Trophoblast cell (in vitro differentiated cells and primary cell): Measurements from ENCODE around the gene SLC7A6. TPM values are rescaled to one million over a fixed set of nuclear protein-coding genes. Genes with fewer than 3 reads are reported as not detected.
A peak's percentile ranks its signal among the peaks of the same experiment; 100 is the strongest.

Source experiments
- DNase-seq, 2 donors: peaks; one replicate each; pipeline ENCODE4 v3.0.0-alpha.2; 2016
- H2AFZ ChIP-seq: 2 replicates; pipeline ENCODE4 v1.6.1; 2013; ENCODE audit warnings: low read length, moderate library complexity, mild to moderate bottlenecking; ENCODE audit not compliant: insufficient read depth, poor library complexity
- H2AK5ac ChIP-seq: 2 replicates; pipeline ENCODE4 v1.6.1; 2013; ENCODE audit warnings: mild to moderate bottlenecking, low read length
- H2BK120ac ChIP-seq: 2 replicates; pipeline ENCODE4 v1.6.1; 2013; ENCODE audit warnings: low read length, mild to moderate bottlenecking, moderate library complexity; ENCODE audit not compliant: insufficient read depth, poor library complexity
- H2BK12ac ChIP-seq: 2 replicates; pipeline ENCODE4 v1.6.1; 2013; ENCODE audit warnings: mild to moderate bottlenecking, low read length, moderate library complexity
- H2BK5ac ChIP-seq: 2 replicates; pipeline ENCODE4 v1.6.1; 2013; ENCODE audit warnings: low read length, low read depth, moderate library complexity, mild to moderate bottlenecking; ENCODE audit not compliant: poor library complexity
- H3K14ac ChIP-seq: 2 replicates; pipeline ENCODE4 v1.6.1; 2013; ENCODE audit warnings: mild to moderate bottlenecking, low read length
- H3K18ac ChIP-seq: 2 replicates; pipeline ENCODE4 v1.6.1; 2013; ENCODE audit warnings: mild to moderate bottlenecking, low read length
- H3K23ac ChIP-seq: 2 replicates; pipeline ENCODE4 v1.6.1; 2013; ENCODE audit warnings: low read length
- H3K27ac ChIP-seq: 2 replicates; pipeline ENCODE4 v1.5.1; 2013; ENCODE audit warnings: low read depth, mild to moderate bottlenecking, inconsistent platforms, low read length, moderate library complexity
- H3K27me3 ChIP-seq: 2 replicates; pipeline ENCODE4 v1.6.1; 2013; ENCODE audit warnings: inconsistent platforms, mild to moderate bottlenecking, low read length, moderate library complexity; ENCODE audit not compliant: insufficient read depth
- H3K36me3 ChIP-seq, 2 experiments: 1 replicate in 1 of 2; 2 replicates in 1 of 2; pipeline ENCODE4 v1.6.1; 2013; ENCODE audit warnings: low read length in 2 of 2, mild to moderate bottlenecking in 2 of 2, moderate library complexity in 1 of 2; ENCODE audit not compliant: insufficient read depth in 2 of 2, control insufficient read depth in 1 of 2
- H3K4ac ChIP-seq: 2 replicates; pipeline ENCODE4 v1.6.1; 2013; ENCODE audit warnings: low read depth, mild to moderate bottlenecking, low read length, moderate library complexity
- H3K4me1 ChIP-seq, 2 experiments: 1 replicate in 1 of 2; 2 replicates in 1 of 2; pipeline ENCODE4 v1.6.1; 2013; ENCODE audit warnings: low read length in 2 of 2, mild to moderate bottlenecking in 2 of 2, moderate library complexity in 1 of 2; ENCODE audit not compliant: insufficient read depth in 2 of 2, control insufficient read depth in 1 of 2
- H3K4me2 ChIP-seq: 2 replicates; pipeline ENCODE4 v1.6.1; 2013; ENCODE audit warnings: inconsistent platforms, mild to moderate bottlenecking, low read length, moderate library complexity
- H3K4me3 ChIP-seq: 2 replicates; pipeline ENCODE4 v1.5.1; 2013; ENCODE audit warnings: mild to moderate bottlenecking, low read depth, low read length, inconsistent platforms
- H3K79me1 ChIP-seq: one replicate; pipeline ENCODE4 v1.6.1; 2013; ENCODE audit warnings: low read length
- H3K79me2 ChIP-seq: 2 replicates; pipeline ENCODE4 v1.6.1; 2013; ENCODE audit warnings: low read length, mild to moderate bottlenecking; ENCODE audit not compliant: control insufficient read depth, insufficient read depth, poor library complexity
- H3K9ac ChIP-seq: 2 replicates; pipeline ENCODE4 v1.6.1; 2013; ENCODE audit warnings: mild to moderate bottlenecking, low read length
- H3K9me3 ChIP-seq: 2 replicates; pipeline ENCODE4 v1.6.1; 2013; ENCODE audit warnings: low read depth, mild to moderate bottlenecking, control low read depth, inconsistent platforms, low read length; ENCODE audit not compliant: insufficient read depth
- H4K12ac ChIP-seq: 2 replicates; pipeline ENCODE4 v1.6.1; 2013; ENCODE audit warnings: low read depth, mild to moderate bottlenecking, low read length, moderate library complexity
- H4K8ac ChIP-seq: 2 replicates; pipeline ENCODE4 v1.6.1; 2013; ENCODE audit warnings: low read depth, mild to moderate bottlenecking, low read length, moderate library complexity
- H4K91ac ChIP-seq: one replicate; pipeline ENCODE4 v1.6.1; 2013; ENCODE audit warnings: low read depth, mild to moderate bottlenecking, low read length, moderate library complexity
- WGBS: extraction: QIAGEN DNeasy Blood & Tissue Kit; methylation state at CpG from one replicate; pipeline ENCODE4 v1.1.7; 2013; ENCODE audit warnings: missing lambda C conversion rate; ENCODE audit not compliant: insufficient read length, insufficient coverage; ENCODE audit errors: extremely low coverage; 5-methylcytosine and 5-hydroxymethylcytosine counted together
- polyA plus RNA-seq: library from polyadenylated mRNA; stranded (reverse); fragments of 200-250 nt; gene quantifications from 2 replicates; pipeline ENCODE4 v1.2.3, GENCODE V29; 2013

The SLC7A6 gene
- 65.1 and 75.5 TPM in 2 replicates for polyA plus RNA-seq

DNA sequence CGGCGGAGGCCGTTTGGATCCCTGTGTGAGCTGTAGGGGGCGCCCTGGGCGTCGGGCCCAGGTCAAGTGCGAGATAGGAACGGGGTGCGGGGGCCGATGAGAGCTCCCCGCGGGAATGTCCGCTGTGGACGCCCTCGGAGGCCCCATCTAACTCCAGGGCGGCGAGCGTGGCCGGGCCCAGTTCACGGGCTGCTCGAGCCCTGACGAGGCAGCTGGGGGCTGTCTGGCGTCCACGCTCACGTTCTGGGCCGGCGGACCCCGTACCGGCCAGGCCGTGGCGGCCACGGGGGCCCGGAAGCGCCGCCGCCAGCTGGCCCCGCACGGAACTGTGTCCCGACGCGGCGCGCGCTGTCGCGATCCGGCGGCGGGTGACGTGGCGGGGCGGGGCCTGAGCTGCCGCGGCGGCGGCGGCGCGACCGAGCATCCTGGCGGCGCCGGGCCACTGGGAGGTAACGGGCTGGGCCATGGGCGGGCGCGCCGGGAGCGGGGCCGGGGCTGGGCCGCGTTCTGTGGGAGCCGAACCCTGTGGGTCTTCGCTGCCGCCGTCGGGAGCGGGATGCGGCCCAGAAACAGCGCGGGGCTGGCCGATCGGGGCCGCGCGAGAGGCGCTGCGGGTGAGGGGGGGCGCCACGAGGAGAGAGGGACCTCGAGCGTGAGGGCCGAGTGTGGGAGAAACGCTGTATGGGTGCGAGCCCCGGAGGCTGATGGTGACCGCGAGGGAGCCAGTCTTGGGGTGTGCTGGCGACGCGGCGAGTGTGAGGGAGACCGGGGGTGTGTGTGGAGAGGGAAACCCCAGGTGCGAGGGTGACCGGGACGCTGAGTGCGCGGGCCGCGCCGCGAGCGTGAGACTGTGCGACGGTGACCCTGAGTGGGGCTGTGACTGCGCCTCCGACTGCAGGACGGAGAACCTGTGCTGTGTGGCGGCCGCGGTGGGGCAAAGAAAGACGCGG is at the start of gene SLC7A6:
Gene SLC7A6 (plus strand): TSS at position 399 of the 950 bp plus-strand sequence. CDS start 10,201 bp downstream, outside the sequence.
- peaks cover 4 to 15% of the 10 kb centered on the region in 2 experiments for H3K4me1 ChIP-seq
- peak; percentile 64 to 81 for DNase-seq

DNA sequence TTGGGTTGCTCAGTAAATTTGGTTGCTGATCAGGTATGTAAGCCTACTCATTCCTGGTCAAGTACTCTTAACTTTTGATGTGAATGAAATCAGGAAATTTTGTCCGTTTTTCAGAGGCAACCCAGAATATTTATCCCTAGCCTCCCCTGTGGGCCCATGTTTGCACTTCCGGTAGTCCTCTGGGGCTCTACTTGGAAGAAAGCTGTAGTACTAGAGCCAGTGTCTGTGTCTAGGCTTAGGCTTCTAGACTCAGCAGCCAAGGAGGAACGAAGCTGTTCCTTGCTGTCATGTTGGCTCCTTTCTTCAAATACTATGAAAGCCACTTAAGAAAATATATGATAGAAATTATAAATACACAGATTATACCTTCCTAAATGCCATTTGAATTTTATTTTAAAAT is 49.6 kb upstream of the SLC7A6 start:
- WGBS: no CpG with 5 or more reads among the region's 3 CpGs
- Histone ChIP-seq H4K8ac (no peak overlapping the region), H3K79me2 (no peaks in the 10 kb centered on the region), H3K27ac (no peak overlapping the region), H4K12ac (no peak overlapping the region), H3K14ac (no peak overlapping the region), H3K4me1 (no peaks in the 10 kb centered on the region), H4K91ac (no peak overlapping the region), H2BK5ac (no peak overlapping the region), H2BK12ac (no peak overlapping the region), H2BK120ac (no peak overlapping the region), H3K4ac (no peak overlapping the region), H3K4me3 (no peak overlapping the region), H3K9me3 (no peaks in the 10 kb centered on the region), H2AFZ (no peak overlapping the region), H3K18ac (no peak overlapping the region), H3K27me3 (no peaks in the 10 kb centered on the region), H3K9ac (no peak overlapping the region), H3K79me1 (no peaks in the 10 kb centered on the region), H3K23ac (no peak overlapping the region), H2AK5ac (no peak overlapping the region), H3K4me2 (no peak overlapping the region), H3K36me3 (no peaks in the 10 kb centered on the region)
- DNase-seq: no peak

More for the DNA sequence above, at the start of gene SLC7A6:
- Histone ChIP-seq H3K4ac (peak within 1 kb of the TSS; percentile 97), H2AK5ac (peak within 1 kb of the TSS; percentile 92), H2BK5ac (peak within 1 kb of the TSS; percentile 98), H3K4me3 (peak within 1 kb of the TSS; percentile 91), H3K4me2 (peak within 1 kb of the TSS; percentile 93), H3K27ac (peak within 1 kb of the TSS; percentile 99), H2BK12ac (peak within 1 kb of the TSS; percentile 83), H3K9ac (peak within 1 kb of the TSS; percentile 96), H3K14ac (peak within 1 kb of the TSS; percentile 94), H3K79me1 (peaks cover 19% of the 10 kb centered on the region), H2BK120ac (peak within 1 kb of the TSS; percentile 100), H2AFZ (peak within 1 kb of the TSS; percentile 98), H4K12ac (peak within 1 kb of the TSS; percentile 99), H4K91ac (peak within 1 kb of the TSS; percentile 96), H3K79me2 (peaks cover 15% of the 10 kb centered on the region), H3K36me3 (peaks cover 10 to 11% of the 10 kb centered on the region in 2 experiments), H3K27me3 (no peaks in the 10 kb centered on the region), H3K18ac (peak within 1 kb of the TSS; percentile 100), H3K9me3 (no peaks in the 10 kb centered on the region), H4K8ac (peak within 1 kb of the TSS; percentile 96), H3K23ac (peak within 1 kb of the TSS; percentile 83)
- no CpG with 5 or more reads among the region's 123 CpGs for WGBS

DNA sequence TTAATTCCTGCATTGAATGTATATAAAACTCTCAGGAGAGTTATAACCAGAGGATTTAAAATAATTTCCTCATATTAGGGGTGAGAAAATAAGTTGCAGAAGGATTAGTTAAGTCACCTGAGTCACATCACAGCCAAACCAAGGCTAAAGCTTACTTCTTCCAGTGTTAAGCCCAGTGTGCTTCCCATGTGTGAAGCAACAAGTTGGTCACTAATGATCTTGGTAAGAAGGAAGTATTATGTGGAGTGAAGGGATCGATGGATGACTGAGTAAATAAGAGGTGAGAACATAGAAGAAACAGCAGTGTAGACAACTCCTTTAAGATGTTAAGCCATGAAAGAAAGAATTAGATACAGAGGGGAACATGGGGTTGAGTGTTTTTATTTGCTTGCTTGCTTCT is 49.0 kb upstream of the SLC7A6 start:
- no peak for DNase-seq
- H2BK12ac ChIP-seq: no peak overlapping the region
- H2BK120ac ChIP-seq: no peak overlapping the region
- H3K79me2 ChIP-seq: no peaks in the 10 kb centered on the region
- no peak overlapping the region for H3K4me3 ChIP-seq
- no peak overlapping the region for H2AK5ac ChIP-seq
- no peak overlapping the region for H3K9ac ChIP-seq
- H4K91ac ChIP-seq: no peak overlapping the region
- no peaks in the 10 kb centered on the region for H3K9me3 ChIP-seq
- no peak overlapping the region for H4K8ac ChIP-seq
- H3K18ac ChIP-seq: no peak overlapping the region
- H3K4ac ChIP-seq: no peak overlapping the region
- no peak overlapping the region for H3K23ac ChIP-seq
- H3K27me3 ChIP-seq: no peaks in the 10 kb centered on the region
- WGBS: 100% methylated on average over 1 of the region's 1 CpG
- H3K4me2 ChIP-seq: no peak overlapping the region
- H4K12ac ChIP-seq: no peak overlapping the region
- H2BK5ac ChIP-seq: no peak overlapping the region
- H3K79me1 ChIP-seq: no peaks in the 10 kb centered on the region
- no peak overlapping the region for H3K14ac ChIP-seq
- H2AFZ ChIP-seq: no peak overlapping the region
- no peaks in the 10 kb centered on the region for H3K36me3 ChIP-seq
- no peak overlapping the region for H3K27ac ChIP-seq
- H3K4me1 ChIP-seq: peaks cover 0 to 3% of the 10 kb centered on the region in 2 experiments

DNA sequence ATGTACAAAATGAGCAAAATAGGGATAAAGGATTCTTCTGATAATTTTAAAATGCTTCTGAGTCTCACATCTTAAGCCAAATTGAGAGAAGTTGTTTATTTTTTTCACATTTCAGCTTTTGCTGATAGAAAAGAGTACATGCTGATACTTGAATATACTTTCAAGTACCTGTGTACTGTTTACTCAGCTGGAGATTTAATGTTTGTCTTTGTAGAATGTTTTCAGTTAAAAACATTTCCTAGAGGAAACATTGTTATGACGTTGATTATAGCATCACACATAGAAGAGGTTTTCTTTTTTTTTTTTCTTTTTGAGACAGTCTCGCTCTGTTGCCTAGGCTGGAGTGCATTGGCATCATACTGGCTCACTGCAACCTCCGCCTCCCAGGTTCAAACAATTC is 48.1 kb upstream of the SLC7A6 start:
- no peak overlapping the region for H3K27ac ChIP-seq
- H3K14ac ChIP-seq: no peak overlapping the region
- no peak overlapping the region for H4K12ac ChIP-seq
- no peak overlapping the region for H2BK5ac ChIP-seq
- no peak overlapping the region for H2BK12ac ChIP-seq
- DNase-seq: no peak
- no peak overlapping the region for H2AFZ ChIP-seq
- H3K18ac ChIP-seq: no peak overlapping the region
- H3K79me2 ChIP-seq: no peaks in the 10 kb centered on the region
- no peak overlapping the region for H3K4me3 ChIP-seq
- no peaks in the 10 kb centered on the region for H3K9me3 ChIP-seq
- H3K23ac ChIP-seq: no peak overlapping the region
- no peak overlapping the region for H4K91ac ChIP-seq
- H4K8ac ChIP-seq: no peak overlapping the region
- no peak overlapping the region for H3K4me2 ChIP-seq
- H2AK5ac ChIP-seq: no peak overlapping the region
- no peak overlapping the region for H2BK120ac ChIP-seq
- no peak overlapping the region for H3K4ac ChIP-seq
- H3K4me1 ChIP-seq: peaks cover 0 to 3% of the 10 kb centered on the region in 2 experiments
- H3K27me3 ChIP-seq: no peaks in the 10 kb centered on the region
- H3K9ac ChIP-seq: no peak overlapping the region
- H3K36me3 ChIP-seq: no peaks in the 10 kb centered on the region
- H3K79me1 ChIP-seq: no peaks in the 10 kb centered on the region
- no CpG with 5 or more reads among the region's 3 CpGs for WGBS
